Esophagus mucosa (tissue), 1 donor: ENCODE measurements around the gene FGF22. TPM values are rescaled to one million over a fixed set of nuclear protein-coding genes. Genes with fewer than 3 reads are reported as not detected.
"Not testable (repeated sequence)": the region's sequence is repeated elsewhere in the genome, so short reads cannot be mapped to it uniquely, and the experiment has no call there.

Experiments used
- ATAC-seq: fragments of 200-7000 bp; cut with Tn5 transposase; one replicate; pipeline ENCODE4 v1.9.1; 2020
- total RNA-seq: library from RNA; stranded (reverse); gene quantifications from one replicate; pipeline ENCODE4 v1.2.4, GENCODE V29; 2023
- donor health status: DM: yes; HTN: yes; CAD: no.

Gene FGF22
- total RNA-seq, 1 donor from 2014 or later = 0.12 TPM

GRCh38 chr19:607301-608154, 32.2 kb upstream of the FGF22 start:
- no peak for ATAC-seq

GRCh38 chr19:608155-609003, 31.3 kb upstream of the FGF22 start:
- peak; percentile 3 for ATAC-seq

- peak; percentile 3 for ATAC-seq
Measured at GRCh38 chr19:609004-609346, 30.7 kb upstream of the FGF22 start.

GRCh38 chr19:610071-610800, 29.4 kb upstream of the FGF22 start:
- peak; percentile 6 for ATAC-seq

GRCh38 chr19:610801-611480, 28.7 kb upstream of the FGF22 start:
- ATAC-seq = peak; percentile 14

- no peak for ATAC-seq
Measured at GRCh38 chr19:611481-611868, 28.2 kb upstream of the FGF22 start.

GRCh38 chr19:612941-613340, 26.7 kb upstream of the FGF22 start:
- ATAC-seq = no peak

- no peak for ATAC-seq
Measured at GRCh38 chr19:613732-614567, 25.7 kb upstream of the FGF22 start.

- ATAC-seq = no peak
Measured at GRCh38 chr19:615619-616018, 24.1 kb upstream of the FGF22 start.

- no peak for ATAC-seq
Measured at GRCh38 chr19:616062-616700, 23.5 kb upstream of the FGF22 start.

GRCh38 chr19:616747-617526, 22.7 kb upstream of the FGF22 start:
- ATAC-seq = peak; percentile 38

- ATAC-seq = peak; percentile 66
Measured at GRCh38 chr19:617551-618246, 22.0 kb upstream of the FGF22 start.

GRCh38 chr19:618247-618619, 21.4 kb upstream of the FGF22 start:
- no peak for ATAC-seq

- no peak for ATAC-seq
Measured at GRCh38 chr19:618674-619285, 20.9 kb upstream of the FGF22 start.

- ATAC-seq = no peak
Measured at GRCh38 chr19:619286-620002, 20.2 kb upstream of the FGF22 start.

- ATAC-seq = no peak
Measured at GRCh38 chr19:620166-620862, 19.4 kb upstream of the FGF22 start.

- ATAC-seq = not testable (repeated sequence)
Measured at GRCh38 chr19:621191-621590, 18.5 kb upstream of the FGF22 start.

GRCh38 chr19:621819-622218, 17.9 kb upstream of the FGF22 start:
- ATAC-seq = no peak
